Ishikawa (cell line): Measurements from ENCODE around the gene SEMA3B.

ENCODE experiments used
- CREB1 ChIP-seq: IDR thresholded peaks from 2 replicates; pipeline ENCODE4 v1.6.1; 2012; ENCODE audit warnings: low read depth
- TAF1 ChIP-seq: IDR thresholded peaks from 2 replicates; pipeline ENCODE4 v1.6.1; 2012; ENCODE audit warnings: low read depth, mild to moderate bottlenecking
- TF ChIP-seq, protein P1 (sequence below): IDR thresholded peaks from 2 replicates; pipeline ENCODE4 v1.6.1; 2012

DNA sequence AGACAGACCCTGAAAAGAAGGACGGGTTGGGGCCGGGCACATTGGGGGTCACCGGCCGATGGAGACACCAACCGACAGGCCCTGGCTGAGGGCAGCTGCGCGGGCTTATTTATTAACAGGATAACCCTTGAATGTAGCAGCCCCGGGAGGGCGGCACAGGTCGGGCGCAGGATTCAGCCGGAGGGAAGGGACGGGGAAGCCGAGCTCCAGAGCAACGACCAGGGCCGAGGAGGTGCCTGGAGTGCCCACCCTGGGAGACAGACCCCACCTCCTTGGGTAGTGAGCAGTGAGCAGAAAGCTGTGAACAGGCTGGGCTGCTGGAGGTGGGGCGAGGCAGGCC lies 7.8 kb downstream of the SEMA3B start:
- TF ChIP-seq CREB1 = no peak
- TF ChIP-seq, protein P1, sequence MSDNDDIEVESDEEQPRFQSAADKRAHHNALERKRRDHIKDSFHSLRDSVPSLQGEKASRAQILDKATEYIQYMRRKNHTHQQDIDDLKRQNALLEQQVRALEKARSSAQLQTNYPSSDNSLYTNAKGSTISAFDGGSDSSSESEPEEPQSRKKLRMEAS = no peak
- no peak for TF ChIP-seq TAF1
